ENCODE measurements around the gene RFPL4AL1.

- no peak for TF ChIP-seq CTCF (IDR thresholded peaks at IDR 0.05; ENCODE audit: low read depth, low read length, poor library complexity, severe bottlenecking)
- no peak for TF ChIP-seq EZH2phosphoT487 (IDR thresholded peaks at IDR 0.05; ENCODE audit: borderline replicate concordance, low read length)
Observed at GRCh38 chr19:55811340-55811739, 42.4 kb downstream of the RFPL4AL1 start.

All from DOHH2 (cell line).